ENCODE results near the gene TMEM9B.
"Not testable (repeated sequence)": the region's sequence is repeated elsewhere in the genome, so short reads cannot be mapped to it uniquely, and the experiment has no call there.

The TMEM9B gene

DNA sequence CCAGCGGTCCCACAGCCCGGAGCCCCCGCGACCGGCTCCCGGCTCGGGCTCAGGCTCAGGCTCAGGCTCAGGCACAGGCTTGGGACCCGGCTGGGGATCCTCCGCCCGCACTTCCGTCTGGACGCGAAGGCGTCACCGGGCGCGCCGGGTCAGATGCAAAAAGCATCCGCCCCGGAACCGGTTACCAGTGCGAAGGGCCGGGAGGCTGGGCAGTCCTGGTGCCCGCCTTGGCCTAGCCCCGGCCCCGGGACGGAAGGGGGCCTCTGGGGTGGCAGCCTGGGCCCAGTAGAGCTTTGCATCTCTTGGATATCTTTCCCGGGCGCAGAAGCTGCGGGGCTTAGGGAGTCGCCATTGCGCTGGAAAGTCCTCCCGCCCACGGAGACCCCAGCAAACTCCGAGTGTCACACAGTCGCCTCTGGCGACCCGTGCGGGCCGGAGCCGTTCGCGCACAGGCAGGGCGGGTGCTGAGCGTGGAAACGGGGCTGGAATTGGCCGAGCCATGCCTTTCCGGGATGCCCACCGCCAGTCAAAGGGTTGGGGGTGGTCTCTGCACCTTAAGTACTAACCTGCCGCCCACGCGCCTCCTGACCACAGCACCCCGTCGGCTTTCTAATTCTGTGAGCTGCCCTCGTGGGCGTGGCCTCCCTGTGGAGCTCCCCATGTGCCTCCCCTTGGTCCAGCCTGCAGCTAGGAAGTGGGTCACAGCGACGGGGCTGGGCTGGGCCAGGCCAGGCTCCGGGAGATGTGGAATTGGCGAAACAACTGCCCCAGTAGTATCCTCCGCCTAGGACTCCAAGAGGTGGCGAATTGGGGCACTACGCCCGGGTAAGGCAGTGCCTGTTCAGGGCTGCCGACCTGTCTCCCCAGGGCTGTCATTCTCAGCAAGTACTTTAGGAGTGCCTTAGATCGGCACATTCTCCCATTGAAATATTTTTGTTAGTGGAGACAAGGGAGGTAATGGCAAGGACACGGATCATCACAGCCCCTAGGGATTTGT, at the start of gene TMEM9B:
TSS of gene TMEM9B (minus strand) at position 119 of the 997 bp plus-strand sequence. CDS start 129 bp downstream, outside the sequence.
- in situ Hi-C loops (cut with HindIII; ENCODE audit: low pct_unique_long_range_greater_than_20kb, low sequenced_read_pairs): no loop called here
- peak; percentile 64 to 88 for DNase-seq (ENCODE audit: low read depth in 1 of 2, low spot score in 1 of 2)
- TF ChIP-seq JUND (IDR thresholded peaks at IDR 0.05; ENCODE audit: low read depth): no peak

- no peak for DNase-seq (ENCODE audit: low read depth in 1 of 2, low spot score in 1 of 2)
- TF ChIP-seq JUND (IDR thresholded peaks at IDR 0.05; ENCODE audit: low read depth): no peak
- in situ Hi-C loops (cut with HindIII; ENCODE audit: low pct_unique_long_range_greater_than_20kb, low sequenced_read_pairs): no loop called here
These were observed 49.1 kb upstream of the TMEM9B start for GRCh38 chr11:9013373-9013772.

DNA sequence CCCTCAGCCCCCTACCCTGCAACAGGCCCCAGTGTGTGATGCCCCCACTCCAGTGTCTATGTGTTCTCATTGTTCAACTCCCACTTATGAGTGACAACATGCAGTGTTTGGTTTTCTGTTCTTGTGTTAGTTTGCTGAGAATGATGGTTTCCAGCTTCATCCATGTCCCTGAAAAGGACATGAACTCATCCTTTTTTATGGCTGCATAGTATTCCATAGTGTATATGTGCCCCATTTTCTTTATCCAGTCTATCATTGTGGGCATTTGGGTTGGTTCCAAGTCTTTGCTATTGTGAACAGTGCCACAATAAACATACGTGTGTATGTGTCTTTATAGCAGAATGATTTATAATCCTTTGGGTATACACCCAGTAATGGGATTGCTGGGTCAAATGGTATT, 45.3 kb upstream of the TMEM9B start:
- DNase-seq (ENCODE audit: low read depth in 1 of 2, low spot score in 1 of 2); in situ Hi-C loops (cut with HindIII; ENCODE audit: low pct_unique_long_range_greater_than_20kb, low sequenced_read_pairs): not testable (repeated sequence)

DNA sequence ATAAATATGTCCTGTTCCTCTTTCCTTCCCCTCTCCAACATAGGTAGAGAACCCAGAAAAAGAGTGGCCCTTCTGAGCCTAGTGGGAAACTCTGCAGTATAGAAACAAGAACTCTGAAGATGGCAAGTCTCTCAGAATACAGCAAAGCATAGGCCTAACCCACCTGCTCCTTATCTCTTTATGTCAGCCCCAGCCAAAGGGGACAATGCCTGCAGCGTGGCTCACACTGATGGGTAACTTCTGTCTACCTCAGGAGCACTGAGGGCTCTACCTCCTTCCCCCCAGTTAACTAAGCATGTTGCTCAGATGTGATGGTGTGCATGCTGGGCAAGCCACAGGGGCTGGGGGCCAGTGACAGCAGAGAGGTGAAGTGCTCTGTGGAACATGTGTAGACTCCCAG, 44.4 kb upstream of the TMEM9B start:
- no peak for DNase-seq (ENCODE audit: low read depth in 1 of 2, low spot score in 1 of 2)
- in situ Hi-C loops (cut with HindIII; ENCODE audit: low pct_unique_long_range_greater_than_20kb, low sequenced_read_pairs): no loop called here
- no peak for TF ChIP-seq JUND (IDR thresholded peaks at IDR 0.05; ENCODE audit: low read depth)

GRCh38 chr11:9008011-9008550, 43.8 kb upstream of the TMEM9B start:
- DNase-seq (ENCODE audit: low read depth in 1 of 2, low spot score in 1 of 2): no peak
- no peak for TF ChIP-seq JUND (IDR thresholded peaks at IDR 0.05; ENCODE audit: low read depth)

GRCh38 chr11:9005087-9005486, 40.8 kb upstream of the TMEM9B start:
- no peak for DNase-seq (ENCODE audit: low read depth in 1 of 2, low spot score in 1 of 2)
- in situ Hi-C loops (cut with HindIII; ENCODE audit: low pct_unique_long_range_greater_than_20kb, low sequenced_read_pairs): no loop called here
- TF ChIP-seq JUND (IDR thresholded peaks at IDR 0.05; ENCODE audit: low read depth): no peak

More at GRCh38 chr11:9008011-9008550, 43.8 kb upstream of the TMEM9B start:
- in situ Hi-C loops (cut with HindIII; ENCODE audit: low pct_unique_long_range_greater_than_20kb, low sequenced_read_pairs): no loop called here

GRCh38 chr11:9004183-9004926, 40.1 kb upstream of the TMEM9B start:
- in situ Hi-C loops (cut with HindIII; ENCODE audit: low pct_unique_long_range_greater_than_20kb, low sequenced_read_pairs): no loop called here
- no peak for DNase-seq (ENCODE audit: low read depth in 1 of 2, low spot score in 1 of 2)
- TF ChIP-seq JUND (IDR thresholded peaks at IDR 0.05; ENCODE audit: low read depth): no peak

DNA sequence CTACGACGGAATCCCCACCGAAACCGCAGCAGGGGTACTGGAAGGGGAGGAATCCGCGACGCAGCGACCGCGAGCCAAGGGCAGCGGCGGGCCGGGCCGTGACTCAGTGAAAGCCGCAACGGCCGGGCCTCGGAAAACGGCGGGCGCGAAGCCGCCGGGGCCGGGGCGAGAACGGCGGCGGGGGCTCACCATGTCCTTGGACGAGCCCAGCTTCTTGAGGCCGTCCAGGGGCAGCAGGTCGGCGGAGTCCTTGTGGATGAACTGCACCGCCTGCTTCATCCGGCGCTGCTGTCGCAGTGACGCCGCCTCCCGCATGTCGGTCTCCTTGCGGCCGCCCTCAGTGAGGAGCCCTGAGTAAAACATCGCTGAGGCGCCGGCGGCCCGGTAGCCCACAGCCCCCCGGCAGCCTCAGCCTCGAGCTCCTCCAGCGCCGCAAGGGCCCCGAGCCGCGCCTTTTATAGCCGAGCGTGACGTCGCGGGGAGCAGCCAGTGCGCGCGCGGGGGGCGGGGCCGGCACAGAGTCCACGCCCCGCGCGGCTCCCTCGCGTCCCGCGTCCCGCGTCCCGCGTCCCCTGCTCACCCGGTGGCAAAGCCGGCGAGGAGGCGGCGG, 39.4 kb upstream of the TMEM9B start, which contains the start of gene NRIP3:
TSS of gene NRIP3 (minus strand) at position 429 of the 610 bp plus-strand sequence. CDS start at position 363, 66 bp downstream.
- TF ChIP-seq JUND (IDR thresholded peaks at IDR 0.05; ENCODE audit: low read depth): no peak
- in situ Hi-C loops (cut with HindIII; ENCODE audit: low pct_unique_long_range_greater_than_20kb, low sequenced_read_pairs): no loop called here
- peak; percentile 32 to 74 for DNase-seq (ENCODE audit: low read depth in 1 of 2, low spot score in 1 of 2)

GRCh38 chr11:9002920-9003572, 38.8 kb upstream of the TMEM9B start:
- in situ Hi-C loops (cut with HindIII; ENCODE audit: low pct_unique_long_range_greater_than_20kb, low sequenced_read_pairs): no loop called here
- DNase-seq (ENCODE audit: low read depth in 1 of 2, low spot score in 1 of 2): no peak
- no peak for TF ChIP-seq JUND (IDR thresholded peaks at IDR 0.05; ENCODE audit: low read depth)

DNA sequence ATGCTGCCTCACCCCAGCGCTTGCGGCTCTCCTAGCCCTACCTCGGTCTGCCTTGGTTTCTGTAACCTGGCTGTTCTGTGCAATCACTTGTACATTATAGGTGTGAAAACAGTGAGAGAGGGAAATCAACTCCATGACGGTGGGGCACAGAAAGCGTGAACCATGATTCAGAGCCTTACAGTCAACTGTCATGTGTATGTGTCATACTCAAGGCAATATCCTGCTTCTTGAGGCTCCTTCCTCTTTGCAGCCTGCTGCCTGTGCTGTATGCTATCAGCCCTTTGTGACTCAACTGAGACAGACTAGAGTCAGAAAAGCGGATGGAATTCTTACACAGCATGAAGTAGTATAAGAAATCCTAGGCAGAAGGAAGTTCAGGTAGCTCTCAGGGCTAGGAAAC, 37.5 kb upstream of the TMEM9B start:
- DNase-seq (ENCODE audit: low read depth in 1 of 2, low spot score in 1 of 2): no peak
- no peak for TF ChIP-seq JUND (IDR thresholded peaks at IDR 0.05; ENCODE audit: low read depth)
- in situ Hi-C loops (cut with HindIII; ENCODE audit: low pct_unique_long_range_greater_than_20kb, low sequenced_read_pairs): no loop called here

DNA sequence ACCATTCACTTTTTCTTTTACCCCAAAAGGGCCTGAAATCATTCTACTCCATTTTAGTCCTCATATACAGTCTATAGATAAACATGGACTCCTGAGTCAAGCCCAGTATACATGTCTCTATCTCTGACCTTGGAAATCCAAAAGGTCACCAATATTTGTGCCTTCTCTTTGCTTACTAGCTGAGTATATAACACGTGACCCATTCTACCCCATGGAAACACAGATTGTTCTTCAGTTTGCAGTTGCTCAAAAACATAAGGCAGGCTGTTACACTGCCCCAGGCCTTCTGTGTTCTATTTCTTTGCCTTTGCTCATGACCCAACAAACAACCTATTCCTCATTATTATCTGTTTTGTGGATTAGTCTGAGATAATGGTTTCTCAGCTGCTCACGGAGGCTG, 33.8 kb upstream of the TMEM9B start:
- in situ Hi-C loops (cut with HindIII; ENCODE audit: low pct_unique_long_range_greater_than_20kb, low sequenced_read_pairs): no loop called here
- no peak for TF ChIP-seq JUND (IDR thresholded peaks at IDR 0.05; ENCODE audit: low read depth)
- no peak for DNase-seq (ENCODE audit: low read depth in 1 of 2, low spot score in 1 of 2)

- in situ Hi-C loops (cut with HindIII; ENCODE audit: low pct_unique_long_range_greater_than_20kb, low sequenced_read_pairs): no loop called here
- TF ChIP-seq JUND (IDR thresholded peaks at IDR 0.05; ENCODE audit: low read depth): no peak
- DNase-seq (ENCODE audit: low read depth in 1 of 2, low spot score in 1 of 2): no peak
These were observed 33.2 kb upstream of the TMEM9B start for GRCh38 chr11:8997451-8997850.
